Renal cortex interstitium (tissue), 11 donors: ENCODE data around the gene BICC1. TPM values are rescaled to one million over a fixed set of nuclear protein-coding genes. Genes with fewer than 3 reads are reported as not detected.

Experiments
- DNase-seq, 11 donors: peaks; one replicate each; pipeline ENCODE4 v3.0.0-alpha.2; 2013; ENCODE audit warnings: low read depth in 9 of 11, low spot score in 4 of 11; ENCODE audit errors: extremely low read depth in 1 of 11
- polyA plus RNA-seq, 3 donors: library from polyadenylated mRNA; unstranded; fragments of 120-200 nt; gene quantifications; one replicate each; pipeline ENCODE4 v1.2.1, GENCODE V29; 2013; ENCODE audit not compliant: insufficient read length in 3 of 3

BICC1 gene
- polyA plus RNA-seq, 3 donors = 70.8 to 94.6 (median 83.3) TPM

DNA sequence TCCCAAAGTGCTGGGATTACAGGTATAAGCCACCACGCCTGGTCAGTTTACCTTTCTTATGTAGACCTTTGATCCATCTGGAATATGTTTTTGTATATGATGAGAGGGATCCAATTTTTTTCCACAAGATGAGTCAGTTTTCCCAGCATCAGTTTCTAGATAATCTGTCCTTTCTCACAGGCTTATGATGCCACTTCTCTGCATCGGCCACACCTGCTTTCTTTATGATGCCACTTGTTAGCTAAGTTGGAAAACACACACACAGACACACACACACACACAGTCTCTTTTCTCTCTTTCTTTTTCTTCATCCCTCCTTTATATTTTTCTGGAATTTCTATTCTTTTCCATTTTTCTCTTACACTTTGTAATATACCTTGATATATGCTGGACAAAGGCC is 240.8 kb downstream of the BICC1 start:
- no peak for DNase-seq

DNA sequence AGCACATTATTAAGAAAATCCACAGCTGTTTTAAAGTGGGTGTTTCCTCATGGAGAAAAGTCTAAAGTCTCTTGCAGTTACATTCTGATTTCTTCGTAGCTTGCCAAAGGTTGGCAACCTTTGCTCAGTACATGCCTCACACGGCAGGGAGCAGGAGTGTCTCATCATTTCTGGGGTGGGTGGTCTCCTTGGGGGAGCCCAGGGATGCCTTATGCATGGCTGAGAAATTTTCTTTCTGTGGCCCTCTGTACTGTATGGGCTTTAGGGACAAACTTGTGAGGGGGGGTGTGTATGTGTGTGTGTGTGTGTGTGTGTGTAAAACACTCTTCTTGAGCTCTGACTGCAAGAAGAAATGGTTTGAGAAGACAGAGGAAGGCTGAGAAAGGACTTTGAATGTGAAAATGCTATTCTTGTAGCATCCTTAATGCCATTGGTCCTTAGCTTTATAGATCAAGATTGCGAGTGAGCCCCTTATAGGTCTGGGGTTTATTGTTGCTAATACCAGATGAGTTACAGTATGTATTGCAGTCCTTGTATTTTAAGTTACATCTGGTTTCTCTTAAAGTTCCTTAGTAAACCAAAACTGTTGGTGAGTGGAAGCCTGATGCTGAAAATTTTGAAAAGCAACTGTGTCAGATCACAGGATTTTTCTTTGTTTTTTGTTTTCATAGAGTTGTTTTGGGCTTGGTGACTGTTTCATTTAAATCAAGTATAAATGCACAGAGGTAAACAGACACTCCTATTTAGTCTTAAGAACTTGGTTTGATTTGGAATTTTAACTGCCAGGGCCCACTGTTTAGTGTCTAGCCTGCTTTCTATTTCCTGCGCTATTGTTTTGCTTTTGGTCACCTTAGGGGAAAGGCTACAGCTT is 242.0 kb downstream of the BICC1 start:
- no peak for DNase-seq

DNA sequence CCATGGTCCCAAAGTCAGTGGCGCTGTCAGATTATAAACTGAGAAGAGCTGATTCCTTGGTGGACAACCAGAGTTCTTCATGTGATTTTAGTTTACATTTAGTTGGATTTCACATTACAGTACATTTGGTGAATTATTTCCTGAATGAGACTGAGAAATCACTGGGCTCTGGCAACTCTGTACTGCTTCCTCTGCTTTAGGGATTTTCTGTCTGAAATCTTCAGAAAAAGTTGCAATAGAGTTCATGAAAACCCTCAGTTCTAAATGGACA is 242.6 kb downstream of the BICC1 start:
- no peak for DNase-seq

DNA sequence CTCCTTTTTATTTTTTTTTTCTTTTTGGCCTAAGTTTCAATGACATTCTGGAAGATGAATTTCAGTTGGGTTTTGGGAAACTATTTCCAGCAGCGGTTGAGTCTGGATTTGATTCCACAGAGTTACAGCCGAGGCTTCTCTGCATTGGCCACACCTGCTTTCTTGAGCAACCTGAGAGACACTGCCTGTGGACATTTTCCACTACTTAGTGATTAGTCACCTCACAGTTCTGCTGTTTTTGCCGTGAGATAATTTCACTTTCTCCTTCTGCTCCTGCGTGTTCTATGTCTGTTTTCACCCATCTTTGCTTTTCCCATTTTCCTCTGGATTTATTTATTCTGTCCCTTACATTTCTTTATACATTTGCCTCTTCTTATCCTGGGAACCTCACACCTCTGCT is 243.0 kb downstream of the BICC1 start:
- DNase-seq = no peak

- DNase-seq = no peak
Observed at GRCh38 chr10:58756130-58756719, 243.6 kb downstream of the BICC1 start.

GRCh38 chr10:58757352-58758065 is 244.8 kb downstream of the BICC1 start:
- DNase-seq = no peak

DNA sequence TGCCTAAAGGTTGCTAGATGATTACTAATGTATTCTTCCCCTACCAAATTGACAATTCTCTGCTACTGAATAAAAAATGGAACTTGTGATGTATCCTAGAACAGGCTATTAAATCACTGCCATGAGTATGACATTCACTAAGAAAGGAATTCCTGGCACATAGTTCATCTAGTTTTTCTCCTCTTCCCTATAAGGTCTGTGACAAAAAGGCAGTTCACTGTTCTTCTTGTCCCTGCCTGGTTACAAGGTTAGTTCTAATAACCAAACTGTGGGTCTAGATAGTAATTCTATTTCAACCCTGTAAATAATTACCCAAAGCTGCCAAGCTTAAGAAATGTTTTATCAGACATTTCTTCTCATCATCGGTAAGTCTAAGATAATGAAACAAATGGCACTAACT is 245.6 kb downstream of the BICC1 start:
- no peak for DNase-seq

- no peak for DNase-seq
Observed at GRCh38 chr10:58764087-58764747, 251.5 kb downstream of the BICC1 start.

DNA sequence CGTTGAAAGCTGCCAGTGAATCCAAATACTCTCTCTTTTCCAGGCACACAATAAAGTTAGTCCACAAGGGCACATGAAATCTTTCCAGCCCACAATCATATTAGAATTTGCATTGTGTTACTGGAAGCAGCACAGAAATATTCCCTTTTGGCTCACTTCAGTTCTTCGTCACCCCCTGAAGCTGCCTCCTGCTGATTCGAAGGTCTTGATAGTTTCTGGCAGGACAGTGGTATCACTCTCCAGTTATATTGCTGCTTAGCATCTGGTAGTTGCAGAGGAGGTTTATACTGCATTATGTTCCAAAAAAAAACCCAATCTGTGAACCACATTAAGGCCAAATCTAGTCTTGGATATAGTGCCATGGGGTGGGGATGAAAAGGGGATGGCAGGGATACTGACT is 253.2 kb downstream of the BICC1 start:
- DNase-seq = no peak

GRCh38 chr10:58767652-58768051 is 255.0 kb downstream of the BICC1 start:
- no peak for DNase-seq

- DNase-seq = no peak
Observed at GRCh38 chr10:58771863-58772262, 259.2 kb downstream of the BICC1 start.

DNA sequence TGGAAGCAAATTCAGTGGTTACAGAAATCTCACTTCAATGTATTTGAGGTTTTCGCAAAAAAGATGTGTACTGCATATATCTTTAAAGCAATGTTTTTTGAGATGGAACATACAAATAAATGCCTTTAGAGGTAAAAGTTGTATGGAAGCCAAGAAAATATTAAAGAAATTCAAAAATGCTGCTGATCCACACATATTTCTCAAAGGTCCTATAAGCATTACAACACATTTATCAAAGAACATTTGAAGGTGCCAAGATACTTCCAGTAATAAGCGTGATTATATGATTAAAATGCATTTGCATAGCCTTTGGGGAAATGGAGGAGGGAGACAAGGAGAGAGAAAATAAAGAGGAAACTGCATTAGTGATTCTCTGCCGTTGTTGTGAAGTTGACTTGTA is 260.1 kb downstream of the BICC1 start:
- DNase-seq = no peak

DNA sequence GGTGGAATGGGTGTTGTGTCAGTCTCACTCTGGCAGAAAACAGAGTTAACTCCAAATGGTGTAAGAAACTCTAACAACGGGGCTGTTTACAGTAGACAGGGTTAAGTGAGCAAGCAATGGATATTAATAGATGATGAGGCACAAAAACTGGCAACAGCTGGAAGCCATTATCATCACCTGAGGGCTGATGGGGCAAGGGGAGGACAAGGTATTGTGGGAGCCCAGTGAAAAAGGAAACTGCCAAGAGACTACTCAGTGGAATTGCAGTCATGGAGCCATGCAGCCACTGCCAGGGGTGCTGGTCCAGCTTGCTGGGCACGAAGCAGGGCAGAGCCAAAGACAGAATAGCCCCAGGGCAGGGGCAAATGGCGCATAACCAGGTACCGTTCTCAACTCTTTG is 260.7 kb downstream of the BICC1 start:
- no peak for DNase-seq

GRCh38 chr10:58773944-58774343 is 261.3 kb downstream of the BICC1 start:
- DNase-seq = no peak

- DNase-seq = no peak
Observed at GRCh38 chr10:58775960-58776567, 263.4 kb downstream of the BICC1 start.

GRCh38 chr10:58776568-58777318 is 264.1 kb downstream of the BICC1 start:
- no peak for DNase-seq

GRCh38 chr10:58778966-58779365 is 266.3 kb downstream of the BICC1 start:
- DNase-seq = no peak

DNA sequence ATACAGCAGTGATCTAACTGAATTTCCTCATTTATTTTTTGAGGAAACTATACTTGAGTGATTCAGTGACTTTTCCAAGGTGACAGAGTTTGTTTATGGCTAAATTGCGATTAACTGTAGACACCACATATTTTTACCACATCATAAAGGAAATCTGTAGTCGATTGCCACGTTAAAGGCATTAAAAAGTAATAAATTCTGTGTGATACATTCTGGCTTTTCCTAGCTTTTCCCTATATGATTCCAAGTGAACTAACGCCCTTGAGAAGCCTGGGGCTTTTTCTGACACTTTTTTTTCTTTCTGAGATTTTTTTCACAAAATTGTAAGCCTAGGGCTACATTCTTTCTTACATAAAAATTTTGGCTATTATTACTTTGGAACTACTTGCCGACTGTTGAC is 266.9 kb downstream of the BICC1 start:
- DNase-seq = no peak

GRCh38 chr10:58780476-58780875 is 267.8 kb downstream of the BICC1 start:
- no peak for DNase-seq
